Upper lobe of left lung (tissue), 4 donors: Measurements from ENCODE around the gene SMYD3.

Experiments
- POLR2A ChIP-seq, 4 donors: fragments of 450-650 bp; IDR thresholded peaks; one replicate each; pipeline ENCODE4 v1.5.1; 2016 to 2017; ENCODE audit warnings: antibody characterized with exemption in 4 of 4, mild to moderate bottlenecking in 2 of 4
- TF ChIP-seq, protein P1 (sequence below), 6 experiments: fragments of 450-650 bp in 4 of 6; fragments of 200-600 bp in 2 of 6; sonication (generic) in 2 of 6; IDR thresholded peaks; one replicate each; pipeline ENCODE4 v1.5.1; 2016 to 2019; ENCODE audit warnings: antibody characterized with exemption in 6 of 6

DNA sequence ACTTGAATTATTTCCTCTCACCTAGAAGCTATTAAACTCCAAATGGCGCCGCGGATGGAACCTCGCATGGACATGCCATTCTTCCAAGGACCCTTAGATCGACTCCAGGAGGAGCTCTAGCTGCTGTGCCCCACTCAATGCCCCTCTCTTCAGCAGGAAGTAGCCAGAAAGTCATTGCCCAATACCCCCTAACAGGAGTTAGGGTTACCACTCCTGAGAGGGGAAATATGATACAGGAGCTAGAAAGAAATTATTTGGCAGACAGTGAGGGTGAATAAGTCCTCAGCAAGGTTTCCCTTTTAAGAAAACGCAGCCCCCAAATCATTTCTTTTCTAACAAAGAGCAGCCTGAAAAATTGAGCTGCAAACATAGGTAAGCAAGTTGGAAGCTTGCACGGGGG, 30.4 kb upstream of the SMYD3 start:
- TF ChIP-seq POLR2A (IDR thresholded peaks at IDR 0.05): no peak
- TF ChIP-seq, protein P1, sequence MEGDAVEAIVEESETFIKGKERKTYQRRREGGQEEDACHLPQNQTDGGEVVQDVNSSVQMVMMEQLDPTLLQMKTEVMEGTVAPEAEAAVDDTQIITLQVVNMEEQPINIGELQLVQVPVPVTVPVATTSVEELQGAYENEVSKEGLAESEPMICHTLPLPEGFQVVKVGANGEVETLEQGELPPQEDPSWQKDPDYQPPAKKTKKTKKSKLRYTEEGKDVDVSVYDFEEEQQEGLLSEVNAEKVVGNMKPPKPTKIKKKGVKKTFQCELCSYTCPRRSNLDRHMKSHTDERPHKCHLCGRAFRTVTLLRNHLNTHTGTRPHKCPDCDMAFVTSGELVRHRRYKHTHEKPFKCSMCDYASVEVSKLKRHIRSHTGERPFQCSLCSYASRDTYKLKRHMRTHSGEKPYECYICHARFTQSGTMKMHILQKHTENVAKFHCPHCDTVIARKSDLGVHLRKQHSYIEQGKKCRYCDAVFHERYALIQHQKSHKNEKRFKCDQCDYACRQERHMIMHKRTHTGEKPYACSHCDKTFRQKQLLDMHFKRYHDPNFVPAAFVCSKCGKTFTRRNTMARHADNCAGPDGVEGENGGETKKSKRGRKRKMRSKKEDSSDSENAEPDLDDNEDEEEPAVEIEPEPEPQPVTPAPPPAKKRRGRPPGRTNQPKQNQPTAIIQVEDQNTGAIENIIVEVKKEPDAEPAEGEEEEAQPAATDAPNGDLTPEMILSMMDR (IDR thresholded peaks at IDR 0.05): no peak
